Activated effector memory CD4-positive, alpha-beta T cell treated with anti-CD3 and anti-CD28 coated beads, Interleukin-2, amount 50 U/mL, for 16 hours (primary cell): Measurements from ENCODE around the gene ICAM2.

ENCODE experiments used
- DNase-seq: peaks from one replicate; pipeline ENCODE4 v3.0.0-alpha.2; 2020

Gene ICAM2

GRCh38 chr17:63969278-63969677, 51.2 kb downstream of the ICAM2 start:
- DNase-seq, result no peak

DNA sequence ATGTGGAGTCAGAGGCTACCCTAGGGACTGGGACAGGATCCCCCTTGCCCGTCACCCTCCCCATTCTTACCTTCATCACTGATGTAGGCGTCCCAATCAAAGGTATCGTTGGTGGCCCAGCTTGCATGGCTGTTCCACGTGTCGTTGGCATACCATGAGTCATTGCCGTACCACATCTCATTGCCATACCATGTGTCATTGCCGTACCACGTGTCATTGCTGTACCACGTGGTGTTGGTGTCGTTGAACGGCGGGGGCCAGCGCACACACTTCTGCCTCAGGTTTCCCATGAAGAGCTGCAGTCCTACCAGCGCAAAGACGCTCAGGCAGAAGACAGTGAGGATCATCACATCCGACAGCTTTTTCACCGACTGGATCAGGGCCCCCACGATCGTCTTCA, 52.5 kb downstream of the ICAM2 start:
- DNase-seq, result no peak

- no peak for DNase-seq
These were observed 53.7 kb downstream of the ICAM2 start for GRCh38 chr17:63966646-63967264.

DNA sequence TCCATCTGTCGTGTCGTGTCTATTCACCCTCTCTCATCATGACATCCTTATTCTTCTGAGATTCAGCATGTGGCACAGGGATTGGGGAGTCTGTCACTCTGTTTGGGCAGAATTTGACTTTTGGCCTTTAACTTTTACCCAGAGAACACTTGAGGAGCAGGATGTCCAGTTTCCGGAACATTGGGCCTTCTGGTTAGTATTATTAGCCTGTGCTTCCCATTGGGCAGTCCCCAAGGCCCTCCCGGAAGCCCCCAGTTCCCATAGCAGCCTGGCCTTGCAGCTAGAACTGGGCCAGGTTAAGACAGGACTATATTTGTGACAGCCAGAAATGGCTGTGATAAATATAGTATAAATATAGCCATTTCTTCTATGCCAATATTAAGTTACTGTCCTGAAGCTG, 57.3 kb downstream of the ICAM2 start:
- no peak for DNase-seq

DNA sequence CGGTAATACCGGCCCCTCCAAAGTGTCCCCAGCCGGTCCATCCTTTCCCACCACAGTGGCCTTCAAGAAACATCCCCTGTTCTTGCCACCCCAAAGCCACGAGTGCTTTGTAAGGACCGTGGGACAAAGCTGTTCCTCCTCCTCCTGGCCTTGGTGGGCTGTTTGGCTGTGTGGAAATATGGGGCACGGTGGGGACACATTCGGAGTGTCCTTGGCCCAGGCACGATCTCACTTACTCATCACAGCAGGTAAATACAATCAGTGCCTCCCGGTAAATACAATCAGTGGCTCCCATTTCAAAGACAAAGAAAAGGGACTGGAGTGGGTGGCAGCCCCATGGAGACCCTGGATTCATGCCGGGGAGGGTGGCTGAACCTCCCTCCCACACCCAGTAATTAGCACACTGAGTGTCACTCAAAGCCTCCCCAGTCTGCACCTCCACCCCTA, 58.1 kb downstream of the ICAM2 start:
- no peak for DNase-seq

- peak; percentile 76 for DNase-seq
These were observed 58.8 kb downstream of the ICAM2 start for GRCh38 chr17:63961355-63962212.

DNA sequence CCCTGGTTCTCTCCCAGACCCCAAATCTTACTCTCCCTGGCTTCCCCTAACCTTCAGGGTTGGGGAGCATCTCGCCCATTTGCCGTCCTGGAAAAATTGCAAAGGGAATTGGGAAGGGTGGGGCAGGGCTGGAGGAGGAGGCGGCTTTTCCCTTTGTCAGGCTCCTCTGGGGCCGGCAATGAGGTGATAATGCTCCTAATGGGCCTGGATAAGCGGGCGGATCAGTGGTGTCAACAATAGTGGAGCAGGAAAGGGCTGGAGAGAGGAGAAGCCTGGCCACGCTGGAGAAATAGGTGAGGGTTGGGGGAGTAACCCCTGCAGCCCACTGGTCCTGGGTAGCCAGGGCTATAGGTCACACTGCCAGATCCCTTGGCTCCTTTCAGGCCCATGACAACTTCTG, 60.0 kb downstream of the ICAM2 start:
- DNase-seq, result no peak

DNA sequence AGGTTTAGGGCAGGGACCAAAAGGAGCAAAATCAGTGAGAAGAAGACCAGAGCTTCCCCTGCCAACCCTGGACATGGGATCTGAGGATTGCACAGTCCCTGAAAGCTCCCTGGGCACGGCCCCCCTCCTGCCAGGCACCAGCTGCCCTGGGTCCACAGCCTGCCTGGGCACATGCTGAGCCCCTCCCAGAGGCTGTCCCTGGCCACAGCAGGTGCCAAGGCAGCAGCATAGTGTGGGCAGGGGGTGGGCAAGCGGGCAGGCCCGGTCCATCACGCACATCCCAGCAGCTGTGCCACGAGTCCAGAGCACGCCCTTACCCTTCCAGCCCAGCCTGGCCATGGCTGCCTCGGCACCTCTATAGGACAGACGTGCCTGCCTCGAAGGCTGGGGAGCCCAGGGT, 60.4 kb downstream of the ICAM2 start:
- no peak for DNase-seq

GRCh38 chr17:63956296-63956920, 64.0 kb downstream of the ICAM2 start:
- DNase-seq, result no peak

DNA sequence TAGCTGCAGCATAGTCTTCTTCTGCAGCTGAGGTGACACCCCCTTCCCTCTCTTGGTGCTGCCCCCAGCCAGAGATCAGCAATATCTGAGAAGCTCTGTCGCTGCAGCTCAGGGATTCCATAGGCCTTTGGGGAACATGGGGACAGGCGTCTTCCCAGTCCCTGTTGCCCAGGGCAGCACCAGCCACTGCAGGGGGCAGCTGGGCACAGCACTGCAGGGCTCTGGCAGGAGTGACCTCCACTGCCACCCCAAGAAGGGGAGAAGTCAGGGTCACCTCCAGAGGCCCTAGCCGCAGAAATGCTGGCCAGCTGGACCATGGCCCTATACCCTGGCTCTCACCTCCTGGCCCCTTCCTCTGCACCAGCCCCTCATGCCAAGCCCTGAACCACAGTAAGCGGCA, 64.6 kb downstream of the ICAM2 start:
- no peak for DNase-seq

GRCh38 chr17:63955232-63955631, 65.2 kb downstream of the ICAM2 start:
- no peak for DNase-seq

DNA sequence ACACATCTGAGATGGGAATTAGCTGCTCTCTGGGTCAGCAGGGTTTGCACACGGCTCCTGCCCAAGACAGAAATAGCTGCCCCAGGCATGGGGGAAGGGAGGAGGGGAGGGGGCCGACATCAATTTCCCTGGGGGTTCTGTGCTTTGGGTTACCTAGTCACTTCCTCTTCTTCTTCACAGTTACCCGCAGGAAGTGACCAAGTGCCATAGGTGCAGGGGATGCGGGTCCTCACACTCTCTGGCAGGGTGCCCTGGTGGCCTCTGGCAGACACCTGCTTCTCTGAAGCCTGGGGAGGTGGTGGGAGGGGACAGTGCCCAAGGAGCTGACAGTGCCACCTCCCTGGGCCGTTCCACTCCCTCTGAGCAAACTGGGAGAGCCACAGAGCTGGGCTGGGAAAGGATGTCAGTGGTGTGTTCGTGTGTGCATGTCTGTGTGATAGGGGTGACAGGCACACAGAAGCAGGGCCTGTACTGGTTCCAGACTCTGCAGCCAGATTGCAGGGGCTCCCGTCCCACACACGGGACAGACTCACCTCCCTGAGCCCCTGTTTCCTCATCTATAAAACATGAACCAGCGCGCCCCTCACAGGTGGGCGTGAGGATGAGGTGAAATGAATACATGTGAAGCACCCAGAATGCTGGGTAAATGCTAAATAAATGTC, 65.9 kb downstream of the ICAM2 start:
- peak; percentile 72 for DNase-seq
